ENCODE data around the gene NUPR1.
"Not testable (repeated sequence)": the region's sequence is repeated elsewhere in the genome, so short reads cannot be mapped to it uniquely, and the experiment has no call there.

NUPR1 gene

DNA sequence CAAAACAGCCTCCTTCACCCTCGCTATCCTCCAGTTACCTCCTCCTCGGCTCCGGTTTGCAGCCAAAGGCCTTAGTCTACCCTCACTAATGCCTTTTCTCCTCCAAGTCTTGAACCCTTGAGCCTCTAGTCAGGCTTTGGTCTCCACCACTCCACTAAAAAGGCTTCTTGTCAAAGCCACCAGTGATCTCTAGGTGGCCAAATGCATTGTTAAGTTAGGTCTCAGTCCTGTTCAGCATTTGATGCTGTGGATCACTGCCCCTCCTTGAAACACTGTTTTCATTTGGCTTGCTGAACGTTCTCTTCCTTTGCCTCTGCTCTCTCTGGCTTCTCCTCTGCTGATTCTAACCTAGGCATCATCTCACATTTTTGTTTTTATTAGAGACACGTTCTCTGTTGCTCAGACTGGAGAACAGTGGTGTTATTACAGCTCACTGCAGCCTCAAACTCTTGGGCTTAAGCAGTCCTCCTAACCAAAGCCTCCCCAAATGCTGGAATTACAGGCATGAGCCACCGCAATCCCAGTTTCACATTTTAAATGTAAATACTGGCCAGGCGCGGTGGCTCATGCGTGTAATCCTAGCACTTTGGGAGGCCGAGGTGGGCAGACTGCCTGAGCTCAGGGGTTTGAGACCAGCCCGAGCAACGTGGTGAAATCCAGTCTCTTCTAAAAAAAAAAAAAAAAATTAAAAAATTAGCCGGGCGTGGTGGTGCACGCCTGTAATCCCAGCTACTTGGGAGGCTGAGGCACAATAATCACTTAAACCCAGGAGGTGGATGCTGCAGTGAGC is 16.1 kb upstream of the NUPR1 start:
- no peak for DNase-seq

DNA sequence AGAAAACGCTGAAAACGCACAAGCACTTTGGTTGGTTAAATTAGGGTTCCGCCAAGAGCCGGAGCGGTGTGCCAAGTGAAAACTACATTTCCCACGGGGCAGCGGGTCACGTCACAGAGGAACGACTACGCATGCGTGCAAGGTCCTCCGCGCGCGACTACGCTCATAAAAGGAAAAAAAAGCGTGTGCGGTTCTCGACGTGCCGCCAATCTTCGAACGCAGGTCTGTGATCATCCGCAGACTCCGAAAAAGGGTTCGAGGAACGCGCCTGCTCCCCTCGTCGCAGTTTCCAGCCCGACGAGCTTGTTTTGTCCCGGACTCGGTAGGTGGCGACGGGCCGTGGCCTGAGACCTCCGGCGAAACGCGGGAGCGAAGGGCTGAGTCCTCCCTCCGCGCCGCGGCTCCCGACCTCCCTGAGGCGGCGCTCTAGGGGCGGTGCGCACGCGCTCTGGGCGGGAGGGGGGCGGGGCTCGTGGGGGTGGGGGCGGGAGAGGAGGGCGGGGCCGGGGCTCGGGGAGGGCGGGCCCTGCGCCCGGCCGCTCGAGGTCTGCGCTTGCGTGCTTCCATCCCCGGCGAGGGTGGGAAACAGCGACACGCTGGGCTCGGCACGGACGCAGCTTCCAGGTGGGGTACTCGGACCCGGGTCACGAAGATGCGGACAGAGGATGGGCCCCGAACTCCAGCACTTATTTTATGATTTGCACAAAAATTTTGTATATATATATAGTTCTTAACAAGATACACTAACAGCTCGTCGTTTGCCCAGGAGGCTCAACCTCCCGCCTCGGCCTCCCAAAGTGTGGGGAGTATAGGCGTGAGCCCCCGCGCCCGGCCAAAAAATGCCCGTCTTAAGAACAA is 15.2 kb upstream of the NUPR1 start, which contains the start of gene SGF29:
TSS of gene SGF29 (plus strand) at position 145 of the 858 bp plus-strand sequence. CDS start 27,150 bp downstream, outside the sequence.
- peak; percentile 93 for DNase-seq

DNA sequence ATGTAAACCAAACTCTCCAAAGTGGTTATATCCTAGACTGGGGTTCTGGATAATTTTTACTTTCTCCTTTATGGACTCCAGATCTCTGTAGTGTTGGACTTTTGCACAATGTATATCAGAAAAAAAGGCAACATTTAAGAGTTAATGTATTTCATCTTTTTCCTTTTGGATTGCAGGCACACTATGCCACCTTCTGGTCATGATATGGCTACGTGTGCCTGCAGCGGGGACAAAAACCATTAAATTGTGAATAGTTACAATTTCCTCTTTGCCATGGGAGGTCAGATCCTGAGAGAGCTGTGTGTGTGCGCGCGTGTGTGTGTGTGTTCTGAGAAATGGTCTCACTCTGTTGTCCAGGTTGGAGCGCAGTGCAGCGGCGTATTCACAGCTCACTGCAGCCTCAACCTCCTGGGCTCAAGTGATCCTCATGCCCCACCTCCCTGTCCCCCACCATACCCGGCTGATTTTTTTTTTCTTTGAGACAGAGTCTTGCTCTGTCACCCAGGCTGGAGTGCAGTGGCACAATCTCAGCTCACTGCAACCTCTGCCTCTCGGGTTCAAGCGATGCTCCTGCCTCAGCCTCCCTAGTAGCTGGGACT is 10.6 kb upstream of the NUPR1 start:
- DNase-seq, result no peak

DNA sequence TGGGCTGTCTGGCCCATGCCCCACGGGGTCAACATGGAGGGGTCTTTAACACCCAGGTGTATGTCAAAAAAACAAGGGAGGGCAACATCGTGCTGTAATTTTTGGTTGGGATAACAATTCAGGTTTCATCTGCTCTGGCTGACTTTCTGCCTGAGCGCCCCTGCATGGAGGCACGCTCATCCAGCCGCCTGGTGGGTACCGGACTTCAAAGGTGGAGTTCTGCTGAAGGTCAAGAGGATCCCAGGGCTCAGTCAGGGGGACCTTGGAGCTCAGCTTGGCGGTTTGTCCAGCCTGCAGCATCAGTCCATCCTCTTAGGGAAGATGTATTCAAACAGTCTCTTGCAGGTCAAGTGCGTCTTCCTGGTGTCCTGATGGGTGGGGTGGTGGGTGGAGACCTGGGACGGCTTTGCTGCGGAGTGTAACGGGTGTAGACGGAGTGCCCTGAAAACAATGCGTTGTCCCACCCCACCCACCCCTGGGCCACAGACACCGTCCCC is 9.6 kb upstream of the NUPR1 start:
- DNase-seq, result no peak

DNA sequence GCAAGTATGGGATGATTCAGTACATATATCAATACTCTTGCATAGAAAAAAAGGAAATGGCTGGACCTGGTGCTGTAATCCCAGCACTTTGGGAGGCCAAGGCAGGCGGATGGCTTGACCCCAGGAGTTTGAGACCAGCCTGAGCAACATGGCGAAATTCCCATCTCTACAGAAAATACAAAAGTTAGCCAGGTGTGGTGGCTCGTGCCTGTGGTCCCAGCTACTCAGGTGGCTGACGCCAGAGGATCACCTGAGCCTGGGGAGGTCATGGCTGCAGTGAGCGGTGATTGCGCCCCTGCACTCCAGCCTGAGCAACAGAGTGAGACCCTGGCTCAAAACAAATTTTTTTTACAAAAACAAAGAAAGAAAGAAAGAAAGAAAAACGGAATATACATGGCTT is 7.9 kb upstream of the NUPR1 start:
- DNase-seq, result no peak

DNA sequence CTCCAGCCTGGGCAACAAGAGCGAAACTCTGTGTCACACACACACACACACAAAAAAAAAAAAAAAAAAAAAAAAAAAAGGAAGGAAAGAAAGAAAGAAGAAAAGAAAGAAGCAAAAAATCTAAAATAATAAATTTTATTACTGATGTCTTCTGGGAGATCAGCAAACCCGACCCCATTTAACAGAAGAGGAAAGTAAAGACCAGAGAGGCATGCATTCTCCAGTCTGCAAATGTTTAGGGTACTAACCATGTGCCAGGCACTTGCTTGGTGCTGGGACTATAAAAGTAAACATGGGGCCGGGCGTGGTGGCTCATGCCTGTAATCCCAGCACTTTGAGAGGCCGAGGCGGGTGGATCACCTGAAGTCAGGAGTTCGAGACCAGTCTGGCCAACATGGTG is 7.2 kb upstream of the NUPR1 start:
- not testable (repeated sequence) for DNase-seq

DNA sequence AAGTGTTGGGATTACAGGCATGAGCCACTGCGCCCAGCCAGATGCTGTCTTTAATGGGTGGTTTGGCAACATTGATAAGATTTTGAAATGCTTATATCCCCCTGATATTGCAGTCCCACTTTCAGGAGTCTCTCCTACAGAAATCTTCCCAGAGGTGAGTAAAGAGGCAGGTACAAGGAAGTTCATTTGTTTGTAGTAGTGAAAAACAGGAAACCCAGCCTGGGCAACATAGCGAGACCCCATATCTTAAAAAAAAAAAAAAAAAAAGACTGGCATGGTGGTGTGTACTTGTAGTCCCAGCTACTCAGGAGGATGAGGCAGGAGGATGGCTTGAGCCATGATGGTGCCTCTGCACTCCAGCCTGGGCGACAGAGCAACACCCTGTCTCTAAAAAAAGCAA is 6.2 kb upstream of the NUPR1 start:
- no peak for DNase-seq

DNA sequence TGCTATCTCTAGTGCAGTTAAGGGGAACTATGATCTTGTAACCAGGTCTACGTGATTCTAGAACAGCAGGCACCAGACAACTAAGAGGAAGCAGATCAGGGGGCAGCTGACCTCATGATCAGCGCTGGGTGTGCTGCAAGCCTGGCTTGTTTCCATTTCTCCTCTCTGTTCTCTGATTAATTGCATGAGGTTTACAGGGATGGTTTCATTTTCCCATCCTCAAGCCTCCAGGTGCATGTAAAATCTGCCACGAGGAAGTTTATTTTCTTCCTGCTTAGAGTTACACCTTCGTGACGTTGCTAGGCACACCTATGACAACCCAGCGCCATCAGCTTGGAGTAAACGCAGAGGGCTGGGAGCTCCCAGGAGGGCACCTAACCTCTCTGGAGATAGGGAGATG is 4.3 kb upstream of the NUPR1 start:
- no peak for DNase-seq

DNA sequence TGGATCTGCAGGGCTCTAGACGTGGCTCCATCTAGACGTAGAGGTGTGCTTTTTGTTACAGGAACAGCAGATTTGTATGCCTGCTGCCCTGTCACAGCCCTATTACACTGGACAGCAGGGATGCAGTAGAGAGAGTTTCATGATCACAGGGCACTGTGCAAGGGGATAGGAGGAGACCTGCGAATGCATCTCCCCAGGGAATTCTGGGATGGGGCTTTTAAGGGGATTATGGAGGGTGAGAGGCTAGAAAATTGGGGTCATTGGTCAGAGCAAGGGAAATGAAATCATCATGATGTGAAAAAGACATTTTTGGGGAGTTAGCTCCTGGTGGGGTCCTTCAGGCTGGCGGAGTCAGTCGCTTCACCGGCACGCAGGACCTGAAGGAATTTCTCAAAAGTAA is 3.9 kb upstream of the NUPR1 start:
- DNase-seq, result no peak

DNA sequence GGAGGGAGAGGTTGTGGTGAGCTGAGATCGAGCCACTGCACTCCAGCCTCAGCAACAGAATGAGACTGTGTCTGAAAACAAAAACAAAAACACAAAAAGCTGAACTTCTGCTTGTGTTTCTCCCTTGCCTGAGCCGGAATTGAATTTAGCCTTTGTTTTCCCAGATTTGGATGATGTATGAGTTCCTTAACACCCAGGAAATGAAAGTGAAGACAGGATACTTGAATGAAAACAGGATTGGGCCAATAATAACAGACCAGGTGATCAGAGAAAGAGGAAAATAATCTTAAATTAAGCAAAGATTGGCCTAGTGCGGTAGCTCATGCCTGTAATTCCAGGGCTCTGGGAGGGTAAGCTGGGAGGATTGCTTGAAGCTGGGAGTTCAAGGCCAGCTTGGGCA is 1.6 kb upstream of the NUPR1 start:
- DNase-seq, result no peak

DNA sequence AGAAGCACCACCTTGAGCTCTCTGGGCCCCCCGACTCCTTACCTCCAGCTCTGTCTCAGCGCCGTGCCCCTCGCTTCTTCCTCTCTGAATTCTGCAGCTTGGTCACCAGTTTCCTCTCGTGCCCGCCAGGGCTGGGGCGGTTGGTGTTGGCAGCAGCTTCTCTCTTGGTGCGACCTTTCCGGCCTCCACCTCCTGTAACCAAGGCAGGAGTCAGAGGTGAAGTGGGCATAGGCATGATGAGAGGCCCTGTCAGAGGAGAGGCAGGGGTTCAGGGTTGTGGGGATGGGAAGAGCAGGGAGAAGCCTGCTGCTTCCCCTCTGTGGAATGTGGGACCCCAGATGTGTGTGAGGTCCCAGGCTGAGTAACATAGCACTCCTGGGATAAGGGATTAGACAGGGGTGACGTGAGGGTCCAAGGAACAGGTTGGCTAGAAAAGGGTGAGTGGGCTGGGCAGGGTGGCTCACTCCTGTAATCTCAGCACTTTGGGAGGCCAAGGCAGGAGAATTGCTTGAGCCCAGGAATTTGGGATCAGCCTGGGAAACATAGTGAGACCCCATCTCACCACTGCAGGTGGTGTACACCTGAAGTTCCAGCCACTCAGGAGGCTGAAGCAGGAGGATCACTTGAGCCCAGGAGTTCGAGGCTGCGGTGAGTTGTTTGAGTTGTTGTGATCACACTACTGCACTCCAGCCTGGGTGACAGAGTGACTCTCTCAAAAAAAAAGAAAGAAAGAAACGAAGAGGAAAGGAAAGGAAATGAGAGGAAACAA is 626 bp downstream of the NUPR1 start:
- no peak for DNase-seq

DNA sequence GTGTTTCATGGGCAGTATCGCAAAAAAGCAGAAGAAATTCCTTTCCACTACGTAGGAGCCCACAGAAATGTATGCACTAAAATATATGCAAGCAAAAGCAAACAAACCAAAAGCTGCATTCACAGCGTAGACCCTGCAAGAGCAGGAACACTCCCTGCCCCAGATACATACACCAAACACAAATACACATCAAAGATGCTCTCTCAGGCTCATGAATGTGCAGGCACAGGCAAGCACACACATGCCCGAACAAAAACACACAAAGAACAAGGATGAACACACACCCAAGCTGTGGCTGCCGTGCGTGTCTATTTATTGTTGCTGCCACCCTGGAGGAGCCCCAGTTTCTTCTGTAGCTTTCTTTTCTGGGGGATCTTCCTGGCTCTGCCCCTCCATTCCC is 1.7 kb downstream of the NUPR1 start:
- no peak for DNase-seq

DNA sequence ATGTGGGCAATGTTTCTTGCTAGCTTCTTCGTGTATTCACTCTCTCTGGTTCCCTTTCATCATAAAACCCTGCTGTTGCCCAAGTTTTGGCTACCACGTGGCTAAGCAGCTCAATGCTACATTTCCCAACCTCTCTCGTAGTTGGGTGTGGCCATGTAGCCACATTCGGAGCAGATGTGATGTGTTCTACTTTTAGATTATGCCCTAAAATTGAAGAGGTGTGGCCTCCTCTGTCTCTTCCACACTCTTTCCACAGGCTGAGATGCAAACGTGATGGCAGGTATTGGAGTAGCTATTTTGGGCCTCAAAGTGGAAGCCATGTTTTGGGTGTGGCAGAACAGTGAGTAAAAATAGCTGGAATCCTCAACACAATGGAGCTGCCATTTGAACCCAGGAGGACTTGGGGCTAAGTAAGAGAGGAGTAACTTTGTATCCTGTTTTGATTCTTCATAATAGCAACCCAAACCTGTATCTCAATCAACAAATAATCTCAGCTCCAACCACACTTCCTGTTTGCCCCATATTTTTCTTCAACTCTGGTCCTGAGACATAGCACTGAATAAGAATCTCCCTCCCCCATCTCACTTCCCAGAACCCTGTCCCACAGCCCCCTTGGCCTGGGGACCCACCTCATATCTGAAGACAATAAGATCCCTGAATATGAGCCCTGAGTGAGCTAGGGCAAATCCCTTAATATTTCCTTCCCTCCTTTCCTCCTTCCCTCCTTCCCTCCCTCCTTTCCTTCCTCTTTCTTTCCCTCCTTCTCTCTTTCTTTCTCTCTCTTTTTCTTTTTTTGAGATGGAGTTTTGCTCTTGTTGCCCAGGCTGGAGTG is 4.0 kb downstream of the NUPR1 start:
- DNase-seq, result no peak

DNA sequence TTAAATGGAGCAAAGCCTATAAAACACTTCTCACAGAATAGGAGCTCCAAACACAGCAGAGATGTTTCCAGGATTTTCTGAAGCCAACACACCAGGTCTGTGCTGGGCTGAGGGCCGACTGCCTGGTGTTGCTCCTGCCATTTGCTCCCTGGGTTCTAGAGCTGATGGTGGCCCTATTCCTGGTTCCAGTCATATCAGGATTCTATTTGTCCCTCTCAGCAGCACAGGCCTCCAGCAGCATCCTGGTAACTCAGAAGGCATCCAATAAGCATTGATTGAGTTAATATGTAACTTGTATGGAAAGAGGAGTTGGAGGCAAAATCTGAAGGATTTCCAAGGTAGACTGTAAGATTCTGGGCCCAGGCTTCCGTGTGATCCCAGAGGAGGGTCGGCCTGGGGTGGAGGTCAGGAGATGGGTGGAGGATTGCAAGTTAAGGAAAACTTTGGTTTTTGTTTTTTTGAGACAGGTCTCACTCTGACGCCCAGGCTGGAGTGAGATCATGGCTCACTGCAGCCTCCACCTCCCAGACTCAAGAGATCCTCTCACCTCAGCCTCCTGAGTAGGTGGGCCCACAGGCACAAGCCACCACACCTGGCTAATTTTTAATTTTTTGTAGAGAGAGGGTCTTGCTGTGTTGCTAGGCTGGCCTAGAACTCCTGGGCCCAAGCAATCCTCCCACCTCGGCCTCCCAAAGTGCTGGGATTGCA is 5.7 kb downstream of the NUPR1 start:
- no peak for DNase-seq

DNA sequence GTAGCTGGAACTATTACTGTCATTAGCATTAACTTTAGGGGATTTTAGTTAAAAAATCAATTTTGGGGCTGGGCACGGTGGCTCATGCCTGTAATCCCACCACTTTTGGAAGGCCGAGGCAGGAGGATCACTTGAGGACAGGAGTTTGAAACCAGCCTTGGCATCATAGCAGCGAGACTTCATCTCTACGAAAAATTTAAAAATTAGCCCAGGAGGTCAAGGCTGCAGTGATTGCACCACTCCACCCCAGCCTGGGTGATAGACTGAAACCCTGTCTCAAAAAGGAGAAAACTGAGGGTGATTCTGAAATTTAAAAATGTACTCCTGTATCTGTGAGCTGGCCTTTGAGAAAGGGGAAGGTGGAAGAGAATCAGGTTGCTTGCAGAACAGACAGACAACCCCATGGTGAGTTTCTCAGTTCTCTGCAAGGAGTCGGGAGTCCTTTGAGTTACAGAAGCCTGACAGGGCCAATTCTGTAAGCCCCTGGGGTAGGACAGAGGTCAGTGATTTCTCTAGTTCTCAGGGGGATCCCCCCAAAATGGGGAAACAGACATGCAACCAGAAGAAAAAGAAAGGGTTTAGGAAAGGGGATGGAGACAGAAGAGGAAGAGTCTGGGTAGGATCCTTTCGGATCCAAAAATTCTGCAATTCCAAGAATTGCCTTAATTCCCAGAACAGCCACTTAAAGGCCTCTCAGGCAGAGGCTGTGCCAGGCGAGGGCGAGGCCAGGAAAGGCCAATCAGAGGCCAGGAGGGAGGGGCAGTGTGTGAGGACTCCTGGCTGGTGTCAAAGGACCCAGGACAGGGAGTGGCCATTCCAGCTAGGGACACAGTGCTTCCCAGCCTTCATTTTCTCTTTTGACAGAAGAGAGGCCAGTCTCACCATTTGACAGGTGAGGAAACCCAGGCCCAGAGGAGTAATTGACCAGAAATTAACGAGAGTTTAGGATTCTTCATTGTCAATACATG is 6.7 kb downstream of the NUPR1 start:
- DNase-seq, result no peak

DNA sequence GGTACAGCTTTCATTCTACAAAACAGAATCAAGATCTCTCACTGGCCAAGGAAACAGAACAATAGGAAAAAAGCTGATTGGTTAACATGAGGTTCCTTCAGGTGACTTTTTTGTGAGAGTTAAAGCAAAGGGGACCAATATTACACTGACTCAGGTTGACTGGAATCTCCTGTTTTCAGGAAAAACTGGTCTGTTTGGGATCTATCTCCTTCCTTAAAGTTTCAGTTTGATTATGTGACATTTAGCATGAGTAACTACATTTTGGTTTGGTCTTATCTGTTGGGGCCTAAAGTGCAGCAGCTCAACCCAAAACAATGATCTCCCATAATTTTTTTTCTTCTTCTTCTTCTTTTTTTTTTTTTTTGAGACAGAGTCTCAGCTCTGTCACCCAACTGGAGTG is 9.7 kb downstream of the NUPR1 start:
- DNase-seq, result no peak

DNA sequence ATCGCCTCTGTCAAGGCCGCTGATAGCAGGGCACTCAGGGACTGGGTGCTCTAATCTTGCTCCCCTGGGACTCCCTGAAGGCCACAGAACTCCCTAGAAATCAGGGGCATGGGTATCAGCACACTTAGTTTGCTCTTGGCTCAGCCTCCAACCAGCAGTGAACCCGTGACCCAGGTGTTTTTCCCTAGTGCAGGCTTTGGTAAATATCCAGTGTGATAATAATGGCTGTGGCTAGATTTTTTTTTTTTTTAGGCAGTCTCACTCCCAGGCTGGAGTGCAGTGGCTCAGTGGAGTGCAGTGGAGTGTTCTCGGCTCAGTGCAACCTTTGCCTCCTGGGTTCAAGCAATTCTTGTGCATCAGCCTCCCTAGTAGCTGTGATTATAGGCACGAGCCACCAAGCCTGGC is 10.3 kb downstream of the NUPR1 start:
- no peak for DNase-seq

DNA sequence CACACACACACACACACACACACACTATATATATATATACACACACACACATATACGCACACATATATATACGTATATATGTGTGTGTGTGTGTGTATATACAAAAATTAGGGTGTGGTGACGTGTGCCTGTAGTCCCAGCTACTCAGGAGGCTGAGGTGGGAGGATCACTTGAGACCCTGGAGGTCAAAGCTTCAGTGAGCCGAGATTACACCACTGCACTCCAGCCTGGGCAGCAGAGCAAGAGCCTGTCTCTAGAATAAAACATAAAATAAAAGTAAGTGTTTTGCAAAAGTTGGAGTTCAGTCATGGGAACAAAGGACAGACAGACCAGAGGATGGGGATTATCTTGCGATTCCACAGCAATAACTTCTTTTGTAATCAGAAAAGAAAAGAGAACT is 10.8 kb downstream of the NUPR1 start:
- DNase-seq, result no peak

DNA sequence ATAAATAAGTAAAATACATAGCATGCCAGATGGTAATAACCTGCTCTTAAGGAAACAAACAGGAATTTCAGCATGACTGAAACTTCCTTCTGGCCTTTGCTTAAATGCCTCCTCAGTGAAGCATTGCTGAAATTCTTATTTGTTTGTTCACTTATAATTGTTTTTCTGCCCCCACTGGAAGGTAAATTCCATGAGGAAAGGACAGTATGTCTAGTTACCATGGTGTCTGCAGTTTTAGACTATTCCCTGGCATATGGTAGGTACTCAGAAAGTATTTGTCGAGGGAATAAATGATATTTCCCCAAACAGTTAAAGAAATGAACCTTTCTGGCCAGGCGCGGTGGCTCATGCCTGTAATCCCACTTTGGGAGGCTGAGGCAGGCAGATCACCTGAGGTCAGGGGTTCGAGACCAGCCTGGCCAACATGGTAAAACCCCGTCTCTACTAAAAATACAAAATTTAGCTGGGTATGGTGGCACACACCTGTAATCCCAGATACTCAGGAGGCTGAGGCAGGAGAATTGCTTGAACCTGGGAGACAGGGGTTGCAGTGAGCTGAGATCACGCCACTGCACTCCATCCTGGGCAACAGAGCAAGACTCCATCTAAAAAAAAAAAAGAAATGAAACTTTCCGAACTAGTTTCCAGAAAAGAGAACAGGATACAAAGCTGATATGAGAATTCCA is 11.5 kb downstream of the NUPR1 start:
- not testable (repeated sequence) for DNase-seq

All from activated CD4-positive, alpha-beta T cell treated with anti-CD3 and anti-CD28 coated beads, Interleukin-2, amount 50 U/mL, for 16 hours (primary cell).